Measurements from ENCODE around the gene SPA17.
A peak's percentile ranks its signal among the peaks of the same experiment; 100 is the strongest.

SPA17 gene

GRCh38 chr11:124673333-124674167, at the start of gene SPA17, which contains the start of gene SIAE:
TSS of gene SPA17 (plus strand) at chr11:124673904. CDS start at chr11:124675265, 1,361 bp downstream.
TSS of gene SIAE (minus strand) at chr11:124673739. CDS start at chr11:124673708, 31 bp downstream.
- DNase-seq (ENCODE audit: low read depth) = peak; percentile 94

- DNase-seq (ENCODE audit: low read depth) = no peak
Observed at GRCh38 chr11:124625504-124626168, 48.1 kb upstream of the SPA17 start.

- no peak for DNase-seq (ENCODE audit: low read depth)
Observed at GRCh38 chr11:124627546-124627945, 46.2 kb upstream of the SPA17 start.

- no peak for DNase-seq (ENCODE audit: low read depth)
Observed at GRCh38 chr11:124629961-124630360, 43.7 kb upstream of the SPA17 start.

GRCh38 chr11:124633355-124633754, 40.3 kb upstream of the SPA17 start:
- peak; percentile 46 for DNase-seq (ENCODE audit: low read depth)

GRCh38 chr11:124635932-124636331, 37.8 kb upstream of the SPA17 start:
- DNase-seq (ENCODE audit: low read depth) = no peak

- no peak for DNase-seq (ENCODE audit: low read depth)
Observed at GRCh38 chr11:124638500-124638899, 35.2 kb upstream of the SPA17 start.

DNA sequence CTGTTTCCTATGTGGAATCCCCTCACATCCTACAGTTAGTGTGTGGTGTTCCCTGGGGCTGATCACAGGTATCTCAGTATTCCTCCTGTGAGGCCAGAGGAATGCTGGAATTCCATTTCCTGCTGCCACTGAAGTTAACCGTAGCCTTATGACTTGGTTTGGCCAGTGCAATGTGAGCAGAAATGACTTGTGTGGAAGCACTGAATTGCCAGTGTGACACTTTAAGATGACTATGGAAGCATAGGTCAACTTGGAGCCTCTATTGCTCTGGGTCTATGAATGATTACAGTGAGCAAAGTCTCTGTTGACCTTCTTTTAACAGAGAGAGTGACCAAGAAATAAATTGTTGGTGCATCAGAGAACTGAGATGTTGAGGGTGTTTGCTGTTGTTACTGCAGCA, 34.5 kb upstream of the SPA17 start:
- no peak for DNase-seq (ENCODE audit: low read depth)

DNA sequence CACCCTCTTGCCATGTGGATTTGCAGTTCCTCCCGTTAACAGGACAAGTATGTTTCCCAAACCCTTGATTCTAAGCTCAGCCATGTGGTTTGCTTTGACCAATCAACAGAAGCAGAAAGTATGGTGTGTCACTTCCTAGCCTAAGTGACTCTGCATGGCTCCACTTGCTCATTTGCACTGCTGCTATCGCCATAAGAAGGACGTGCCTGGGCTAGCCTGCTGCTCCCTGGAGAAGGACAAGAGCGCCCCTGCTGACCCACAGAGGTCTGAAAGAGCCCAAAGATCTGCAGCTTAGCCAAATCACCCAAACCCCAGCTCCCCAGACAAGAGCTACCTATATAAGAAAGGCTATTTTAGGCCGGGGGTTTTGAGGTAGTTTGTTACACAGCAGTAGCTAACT, 33.0 kb upstream of the SPA17 start:
- no peak for DNase-seq (ENCODE audit: low read depth)

DNA sequence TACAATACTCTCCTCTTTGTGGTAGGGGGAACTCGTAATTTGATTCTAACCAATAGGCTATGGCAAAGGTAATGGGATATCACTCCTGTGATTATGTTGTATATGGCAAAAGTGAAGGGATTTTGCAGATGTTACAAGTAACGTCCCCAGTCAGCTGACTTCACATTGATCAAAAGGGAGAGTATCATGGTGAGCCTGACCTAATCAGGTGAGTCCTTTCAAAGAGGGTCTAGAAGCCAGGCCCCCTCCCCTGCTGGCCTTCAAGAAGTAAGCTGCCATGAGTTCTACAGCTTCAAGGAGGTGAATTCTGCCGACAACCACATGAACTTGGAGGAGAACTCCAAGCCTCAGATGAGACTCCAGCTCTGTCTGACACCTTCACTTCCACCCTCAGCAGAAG, 31.1 kb upstream of the SPA17 start:
- DNase-seq (ENCODE audit: low read depth) = no peak

DNA sequence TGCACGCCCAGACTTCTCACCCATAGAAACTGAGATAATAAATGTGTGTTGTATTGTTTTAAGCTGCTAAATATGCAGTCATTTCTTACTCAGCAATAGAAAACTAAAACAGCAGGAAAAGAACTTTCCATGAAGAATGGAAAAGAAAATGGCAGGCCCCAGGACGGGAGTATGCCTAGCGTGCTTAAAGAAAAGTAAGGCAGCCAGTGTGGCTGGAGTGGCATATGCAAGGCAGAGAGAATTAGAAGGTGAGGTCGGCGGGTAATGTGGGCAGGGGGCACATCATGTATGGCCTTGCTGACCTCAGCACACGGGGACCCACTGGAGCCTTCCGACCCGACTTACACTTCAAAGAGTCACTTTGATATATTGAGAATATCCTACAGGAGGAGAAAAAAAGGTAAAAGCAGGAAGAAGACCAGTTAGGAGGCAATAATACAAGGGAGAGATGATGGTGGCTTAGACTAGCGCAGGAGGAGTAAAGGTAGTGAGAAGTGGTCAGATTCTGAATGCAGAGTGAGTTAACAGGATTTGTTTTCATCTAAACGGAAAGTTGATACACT, 30.6 kb upstream of the SPA17 start:
- DNase-seq (ENCODE audit: low read depth) = no peak

DNA sequence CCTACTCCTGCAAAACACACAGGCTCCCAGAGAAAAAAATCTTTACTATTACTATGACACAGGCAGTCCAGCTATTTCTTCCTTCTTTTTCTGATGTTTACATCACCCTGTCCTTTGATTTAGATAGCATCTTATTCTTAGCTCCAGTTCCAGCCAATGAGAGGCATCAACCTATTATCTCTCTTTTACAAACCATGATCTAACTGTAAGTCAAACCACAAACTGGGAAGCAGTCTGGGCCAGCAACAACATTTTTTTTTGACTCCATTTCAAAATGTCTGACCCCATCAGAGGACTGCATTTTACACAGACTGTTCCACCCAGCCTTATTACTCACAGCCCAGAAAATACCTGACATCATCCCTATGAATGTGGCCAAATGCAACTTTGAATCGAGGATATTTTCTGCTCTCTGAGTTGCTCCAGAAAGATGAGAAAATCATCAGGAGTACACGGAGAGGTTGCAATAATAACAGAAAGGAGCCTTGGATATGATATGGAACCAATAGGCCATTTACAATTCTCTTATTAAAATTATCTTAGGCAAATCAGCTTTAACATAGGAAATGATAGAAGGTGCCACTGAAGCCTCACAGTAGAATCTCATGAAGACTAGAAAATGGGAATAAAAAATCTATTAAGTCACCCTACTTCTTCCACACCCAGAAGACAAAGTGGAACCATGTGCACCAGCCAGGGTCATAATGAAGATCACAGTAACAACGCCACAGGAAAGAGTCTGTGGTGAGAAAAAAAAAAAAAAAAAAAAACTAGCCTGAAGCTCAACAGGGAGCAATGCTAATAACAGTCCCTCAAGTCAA, 29.9 kb upstream of the SPA17 start:
- peak; percentile 70 for DNase-seq (ENCODE audit: low read depth)

GRCh38 chr11:124644426-124645280, 29.1 kb upstream of the SPA17 start:
- DNase-seq (ENCODE audit: low read depth) = peak; percentile 81

GRCh38 chr11:124646148-124646547, 27.6 kb upstream of the SPA17 start:
- no peak for DNase-seq (ENCODE audit: low read depth)

GRCh38 chr11:124648610-124649009, 25.1 kb upstream of the SPA17 start:
- no peak for DNase-seq (ENCODE audit: low read depth)

- no peak for DNase-seq (ENCODE audit: low read depth)
Observed at GRCh38 chr11:124656774-124657630, 16.7 kb upstream of the SPA17 start.

- DNase-seq (ENCODE audit: low read depth) = no peak
Observed at GRCh38 chr11:124657904-124658303, 15.8 kb upstream of the SPA17 start.

GRCh38 chr11:124658501-124658900, 15.2 kb upstream of the SPA17 start:
- no peak for DNase-seq (ENCODE audit: low read depth)

GRCh38 chr11:124658986-124659385, 14.7 kb upstream of the SPA17 start:
- DNase-seq (ENCODE audit: low read depth) = no peak

- DNase-seq (ENCODE audit: low read depth) = no peak
Observed at GRCh38 chr11:124661553-124661952, 12.2 kb upstream of the SPA17 start.
